Adrenal gland (tissue), 12 donors: ENCODE results near the gene APOD. TPM values are rescaled to one million over a fixed set of nuclear protein-coding genes. Genes with fewer than 3 reads are reported as not detected.

Experiments
- DNase-seq, 7 donors: peaks; one replicate each; pipeline ENCODE4 v3.0.0-alpha.2; 2019 to 2020
- H3K27ac ChIP-seq, 5 donors: fragments of 200-600 bp; sonication (generic) in 4 of 5; 1 replicate in 3 of 5; 2 replicates in 2 of 5; pipeline versions ENCODE4 v1.5.1 to v1.8.0; 2016 to 2020; ENCODE audit warnings: mild to moderate bottlenecking in 1 of 5
- H3K27me3 ChIP-seq: fragments of 200-600 bp; 2 replicates; pipeline ENCODE4 v1.8.0; 2021
- H3K36me3 ChIP-seq, 2 donors: fragments of 200-600 bp; replicated peaks in 1 of 2; 1 replicate in 1 of 2; 2 replicates in 1 of 2; pipeline versions ENCODE4 v1.5.1 to v1.8.0; 2018 to 2022
- H3K4me1 ChIP-seq, 2 donors: fragments of 200-600 bp; replicated peaks in 1 of 2; 1 replicate in 1 of 2; 2 replicates in 1 of 2; pipeline versions ENCODE4 v1.5.1 to v1.8.0; 2018 to 2021
- H3K4me3 ChIP-seq, 4 donors: fragments of 200-600 bp; sonication (generic) in 3 of 4; one replicate each; pipeline ENCODE4 v1.5.1; 2016 to 2018
- H3K9me3 ChIP-seq, 3 donors: fragments of 200-600 bp; sonication (generic) in 1 of 3; replicated peaks in 1 of 3; 1 replicate in 2 of 3; 2 replicates in 1 of 3; pipeline versions ENCODE4 v1.5.1 to v1.8.0; 2016 to 2021
- CTCF ChIP-seq, 6 experiments: fragments of 450-650 bp in 4 of 6; fragments of 200-600 bp in 2 of 6; sonication (generic) in 1 of 6; IDR thresholded peaks; 1 replicate in 5 of 6; 2 replicates in 1 of 6; pipeline versions ENCODE4 v1.5.1 to v1.8.0; 2016 to 2021; ENCODE audit warnings: antibody characterized with exemption in 6 of 6, mild to moderate bottlenecking in 2 of 6, moderate library complexity in 1 of 6
- POLR2A ChIP-seq, 2 donors: fragments of 450-650 bp; IDR thresholded peaks; one replicate each; pipeline ENCODE4 v1.6.1; 2017; ENCODE audit warnings: antibody characterized with exemption in 2 of 2, mild to moderate bottlenecking in 2 of 2, moderate library complexity in 1 of 2
- WGBS, 4 donors: extraction: QIAGEN DNeasy Blood & Tissue Kit in 2 of 4; methylation state at CpG; one replicate each; pipeline versions ENCODE4 v1.1.5 to v1.1.7; 2013 to 2017; 5-methylcytosine and 5-hydroxymethylcytosine counted together
- intact Hi-C, 2 donors: fragments of 100-400 bp; cut with DNase I; formaldehyde crosslinking; loops; one replicate each; pipeline versions ENCODE4 v1.14.1 to v1.15.0; 2022 to 2023
- polyA plus RNA-seq, 3 donors: library from polyadenylated mRNA; stranded (reverse); fragments of 200-250 nt in 2 of 3; fragments of 350-450 nt in 1 of 3; fragmentation: Illumina TruSeq in 1 of 3; extraction: RNeasy Lipid Tissue Mini Kit (QIAGEN cat#74804) in 1 of 3; gene quantifications; one replicate each; pipeline ENCODE4 v1.2.3, GENCODE V29; 2013 to 2014
- total RNA-seq, 9 donors: library from RNA; depleted of rRNA in 4 of 9; stranded (reverse); fragments of >200 nt in 4 of 9; fragments of 120-200 nt in 1 of 9; fragmentation: NEBNext Ultra II Directional in 1 of 9; extraction: Animal tissue kit (Norgen Biotek cat#: 25700) in 1 of 9; gene quantifications; one replicate each; pipeline versions ENCODE4 v1.1.0 to v1.2.4, GENCODE V29; 2013 to 2023
- donor health status: healthy with polysubstance abuse.
- donor health status: Bipolar disorder and iron deficiency.
- donor health status: DM: yes; HTN: yes; CAD: no.
- donor health status: DM: no; HTN: no; CAD: no.
- donor health status: DM: no; HTN: no; CAD: no.
- donor health status: DM: yes; HTN: yes; CAD: no.

The APOD gene
- total and polyA plus RNA-seq, 12 donors, result 5.1 to 523 (median 38.9) TPM

- intact Hi-C loops, result no loop called here
- Histone ChIP-seq H3K27ac (no peak overlapping the region), H3K9me3 (no peaks in the 10 kb centered on the region), H3K36me3 (no peaks in the 10 kb centered on the region), H3K4me3 (no peak overlapping the region), H3K4me1 (peaks cover 5 to 6% of the 10 kb centered on the region in 2 donors), H3K27me3 (no peaks in the 10 kb centered on the region)
- TF ChIP-seq CTCF (IDR thresholded peaks at IDR 0.05), result no peak
- TF ChIP-seq POLR2A (IDR thresholded peaks at IDR 0.05), result no peak
- DNase-seq, result no peak
- 63 to 81% (median 72%) methylated on average over 4 of the region's 4 CpGs for WGBS, 4 donors
Measured at GRCh38 chr3:195550723-195551122, 33.0 kb downstream of the APOD start.

GRCh38 chr3:195549931-195550519 is 33.7 kb downstream of the APOD start:
- no peak for DNase-seq
- Histone ChIP-seq H3K27ac (no peak overlapping the region), H3K9me3 (no peaks in the 10 kb centered on the region), H3K4me1 (peaks cover 6 to 9% of the 10 kb centered on the region in 2 donors), H3K27me3 (no peaks in the 10 kb centered on the region), H3K4me3 (no peak overlapping the region), H3K36me3 (no peaks in the 10 kb centered on the region)
- 68 to 82% (median 74%) methylated on average over 9 of the region's 9 CpGs for WGBS, 4 donors
- TF ChIP-seq POLR2A (IDR thresholded peaks at IDR 0.05), result no peak
- TF ChIP-seq CTCF (IDR thresholded peaks at IDR 0.05), result no peak
- intact Hi-C loops, result no loop called here

- Histone ChIP-seq H3K9me3 (no peaks in the 10 kb centered on the region), H3K36me3 (no peaks in the 10 kb centered on the region), H3K27me3 (no peaks in the 10 kb centered on the region), H3K4me1 (peaks cover 6 to 13% of the 10 kb centered on the region in 2 donors), H3K27ac (no peak overlapping the region), H3K4me3 (no peak overlapping the region)
- TF ChIP-seq CTCF (IDR thresholded peaks at IDR 0.05), result no peak
- no peak for TF ChIP-seq POLR2A (IDR thresholded peaks at IDR 0.05)
- DNase-seq, result no peak
- intact Hi-C loops, result no loop called here
- WGBS, 4 donors, result 53 to 61% (median 59%) methylated on average over 2 of the region's 2 CpGs
Measured at GRCh38 chr3:195548987-195549386, 34.8 kb downstream of the APOD start.

GRCh38 chr3:195548501-195548900 is 35.2 kb downstream of the APOD start:
- intact Hi-C loops, result no loop called here
- H3K36me3 ChIP-seq, result no peaks in the 10 kb centered on the region
- DNase-seq, result no peak
- no peak overlapping the region for H3K4me3 ChIP-seq
- H3K9me3 ChIP-seq, result no peaks in the 10 kb centered on the region
- no peaks in the 10 kb centered on the region for H3K27me3 ChIP-seq
- no peak for TF ChIP-seq POLR2A (IDR thresholded peaks at IDR 0.05)
- no peak for TF ChIP-seq CTCF (IDR thresholded peaks at IDR 0.05)
- H3K4me1 ChIP-seq, result peaks cover 6 to 16% of the 10 kb centered on the region in 2 donors
- no peak overlapping the region for H3K27ac ChIP-seq
